SK-N-SH (cell line): ENCODE results near the gene AGBL4. TPM values are rescaled to one million over a fixed set of nuclear protein-coding genes. Genes with fewer than 3 reads are reported as not detected.
"Not testable (repeated sequence)": the region's sequence is repeated elsewhere in the genome, so short reads cannot be mapped to it uniquely, and the experiment has no call there.

ENCODE experiments used
- CTCF ChIA-PET: fragments of 300-600, 350-600 bp; formaldehyde crosslinking; extraction: SDS; loops from one replicate; lab custom pipeline; 2021; lab: Yijun Ruan, JAX
- POLR2A ChIA-PET: fragments of 350-600 bp; sonication (Branson Sonifier 250); formaldehyde crosslinking; extraction: SDS; loops from one replicate; lab custom pipeline; 2020; ENCODE audit warnings: antibody characterized with exemption, inconsistent platforms; lab: Yijun Ruan, JAX
- DNase-seq: peaks from one replicate; pipeline ENCODE4 v3.0.0; 2012
- H2AFZ ChIP-seq: fragments of 200-600 bp; sonication (generic); 2 replicates; pipeline ENCODE4 v1.8.1; 2016; ENCODE audit warnings: antibody characterized with exemption, mild to moderate bottlenecking, low read depth
- H3F3A ChIP-seq: fragments of 200-600 bp; sonication (generic); replicated peaks from 2 replicates; pipeline ENCODE3; 2016; ENCODE audit warnings: antibody characterized with exemption, mild to moderate bottlenecking; ENCODE audit not compliant: insufficient read depth
- H3K27ac ChIP-seq, 2 experiments: fragments of 200-500 bp in 1 of 2; fragments of 200-600 bp in 1 of 2; sonication (Bioruptor generic) in 1 of 2; sonication (generic), shearing (Covaris generic) in 1 of 2; 2 replicates each; pipeline versions ENCODE4 v1.5.1 to v1.6.1; 2014 to 2016; ENCODE audit warnings: low read depth in 2 of 2, inconsistent platforms in 1 of 2, low read length in 1 of 2, mild to moderate bottlenecking in 1 of 2, mixed read lengths in 1 of 2
- H3K27me3 ChIP-seq: fragments of 200-600 bp; sonication (generic), shearing (Covaris generic); 2 replicates; pipeline ENCODE4 v1.6.1; 2016; ENCODE audit warnings: mixed run types; ENCODE audit not compliant: insufficient read depth
- H3K36me3 ChIP-seq, 2 experiments: fragments of 200-500 bp in 1 of 2; fragments of 200-600 bp in 1 of 2; sonication (Bioruptor generic) in 1 of 2; sonication (generic) in 1 of 2; replicated peaks in 1 of 2; 2 replicates each; pipeline versions ENCODE3 to v1.5.1; 2014 to 2016; ENCODE audit warnings: low read length in 1 of 2, mild to moderate bottlenecking in 1 of 2; ENCODE audit not compliant: insufficient read depth in 2 of 2, control insufficient read depth in 1 of 2
- H3K4me1 ChIP-seq, 2 experiments: fragments of 200-500 bp in 1 of 2; fragments of 200-600 bp in 1 of 2; sonication (Bioruptor generic) in 1 of 2; sonication (generic), shearing (Covaris generic) in 1 of 2; 2 replicates each; pipeline versions ENCODE4 v1.5.1 to v1.6.1; 2014 to 2016; ENCODE audit warnings: low read depth in 1 of 2, low read length in 1 of 2, mixed run types in 1 of 2; ENCODE audit not compliant: insufficient read depth in 2 of 2, control insufficient read depth in 1 of 2
- H3K4me2 ChIP-seq: fragments of 200-600 bp; sonication (generic), shearing (Covaris generic); 2 replicates; pipeline ENCODE4 v1.6.1; 2017; ENCODE audit warnings: mixed run types
- H3K4me3 ChIP-seq, 2 experiments: fragments of 200-500 bp in 1 of 2; fragments of 200-600 bp in 1 of 2; sonication (Bioruptor generic) in 1 of 2; sonication (generic), shearing (Covaris generic) in 1 of 2; 2 replicates each; pipeline versions ENCODE4 v1.5.1 to v1.8.1; 2014 to 2016; ENCODE audit warnings: low read depth in 2 of 2, inconsistent platforms in 1 of 2, low read length in 1 of 2, mild to moderate bottlenecking in 1 of 2, mixed read lengths in 1 of 2, moderate library complexity in 1 of 2
- H3K79me2 ChIP-seq: fragments of 200-600 bp; sonication (generic); 2 replicates; pipeline ENCODE4 v1.8.1; 2017; ENCODE audit warnings: mild to moderate bottlenecking; ENCODE audit not compliant: insufficient read depth
- H3K9ac ChIP-seq: fragments of 200-600 bp; sonication (generic); 2 replicates; pipeline ENCODE4 v1.6.1; 2017; ENCODE audit warnings: mixed run types
- H3K9me2 ChIP-seq: fragments of 200-600 bp; sonication (generic); 2 replicates; pipeline ENCODE4 v1.6.1; 2017; ENCODE audit warnings: mixed run types
- H3K9me3 ChIP-seq: fragments of 200-600 bp; sonication (generic); 2 replicates; pipeline ENCODE4 v1.6.1; 2017; ENCODE audit warnings: mixed run types, mild to moderate bottlenecking, moderate library complexity
- H4K20me1 ChIP-seq: fragments of 200-600 bp; sonication (generic); 2 replicates; pipeline ENCODE4 v1.6.1; 2017; ENCODE audit warnings: mild to moderate bottlenecking, mixed run types; ENCODE audit not compliant: insufficient read depth
- CTCF ChIP-seq: fragments of 200-600 bp; sonication (generic); IDR thresholded peaks from 2 replicates; pipeline ENCODE4 v1.6.1; 2017; ENCODE audit warnings: antibody characterized with exemption, mild to moderate bottlenecking, moderate library complexity
- ELF1 ChIP-seq: IDR thresholded peaks from 2 replicates; pipeline ENCODE4 v1.4.0; 2012
- EZH2phosphoT487 ChIP-seq: fragments of 200-600 bp; sonication (generic); IDR thresholded peaks from 2 replicates; pipeline ENCODE4 v1.6.1; 2017; ENCODE audit warnings: low read depth, mixed run types, mild to moderate bottlenecking, antibody characterized with exemption, moderate library complexity, borderline replicate concordance
- FOXJ3 ChIP-seq: sonication (generic); formaldehyde crosslinking; IDR thresholded peaks from 2 replicates; pipeline ENCODE4 v1.5.1; 2020; ENCODE audit warnings: mild to moderate bottlenecking, missing genetic modification reagents
- IRF3 ChIP-seq: fragments of 150-350 bp; IDR thresholded peaks from 2 replicates; pipeline ENCODE4 v1.6.1; 2016; ENCODE audit warnings: mild to moderate bottlenecking, low read depth, low read length
- MXI1 ChIP-seq: IDR thresholded peaks from 2 replicates; pipeline ENCODE4 v1.6.1; 2012; ENCODE audit warnings: mild to moderate bottlenecking, low read depth, low read length, improper control_type of control experiment
- NFIC ChIP-seq: IDR thresholded peaks from 2 replicates; pipeline ENCODE4 v1.4.0; 2012; ENCODE audit warnings: borderline replicate concordance
- NRF1 ChIP-seq: IDR thresholded peaks from 2 replicates; pipeline ENCODE4 v1.6.1; 2012; ENCODE audit warnings: low read depth, mild to moderate bottlenecking, low read length
- RCOR1 ChIP-seq: fragments of 150-350 bp; IDR thresholded peaks from 2 replicates; pipeline ENCODE4 v1.6.1; 2017; ENCODE audit warnings: antibody characterized with exemption, low read length
- RFX5 ChIP-seq: IDR thresholded peaks from 2 replicates; pipeline ENCODE4 v1.6.1; 2012; ENCODE audit warnings: mild to moderate bottlenecking, improper control_type of control experiment, low read length
- TAF1 ChIP-seq: IDR thresholded peaks from 2 replicates; pipeline ENCODE4 v1.6.1; 2012; ENCODE audit warnings: low read depth, mild to moderate bottlenecking, low read length, moderate library complexity, borderline replicate concordance
- USF1 ChIP-seq: IDR thresholded peaks from 2 replicates; pipeline ENCODE4 v1.4.0; 2012; ENCODE audit warnings: low read depth, borderline replicate concordance
- ZBTB33 ChIP-seq: IDR thresholded peaks from 2 replicates; pipeline ENCODE4 v1.4.0; 2012; ENCODE audit warnings: low read depth, borderline replicate concordance
- WGBS: methylation state at CpG from one replicate; pipeline ENCODE4 v1.1.6; 2017; ENCODE audit warnings: low lambda C conversion rate; 5-methylcytosine and 5-hydroxymethylcytosine counted together
- polyA plus RNA-seq, 3 experiments: library from polyadenylated mRNA; depleted of rRNA; stranded (reverse); fragments of >200 nt; gene quantifications; 2 replicates each; pipeline ENCODE4 v1.2.3, GENCODE V29; 2012

The AGBL4 gene
- polyA plus RNA-seq, 1 of the 3 experiments (the other 2 are of a cell fraction): 0.07 TPM

- Histone ChIP-seq H3K9me3 (no peaks in the 10 kb centered on the region), H3K9ac (no peak overlapping the region), H3K4me2 (no peak overlapping the region), H3K79me2 (no peaks in the 10 kb centered on the region), H3K27ac (no peak overlapping the region), H3K9me2 (no peaks in the 10 kb centered on the region), H3K4me3 (no peak overlapping the region), H3K4me1 (peaks cover 0 to 7% of the 10 kb centered on the region in 2 experiments; a peak in 2 of 4 replicates), H3K27me3 (no peaks in the 10 kb centered on the region; the same call in 1 of the 2 replicates), H3F3A (no peaks in the 10 kb centered on the region), H2AFZ (no peak overlapping the region), H3K36me3 (no peaks in the 10 kb centered on the region), H4K20me1 (no peaks in the 10 kb centered on the region)
- ChIA-PET CTCF (interaction anchor here (0.9 to 1.5 kb wide), 2 partner anchors 9 to 287 kb away, joined by 3 to 5 read pairs; no protein-coding TSS in a partner anchor), POLR2A (no interaction called here)
- TF ChIP-seq TAF1 (no peak), CTCF (no peak), IRF3 (no peak), FOXJ3 (CRISPR knock-in tag) (no peak)
- 31% methylated on average over 3 of the region's 3 CpGs for WGBS
- DNase-seq: no peak
Observed at GRCh38 chr1:48523558-48523957, 1500.2 kb downstream of the AGBL4 start.

- CTCF ChIA-PET: interaction anchor here (5.1 kb wide), 1 partner anchor 11 kb away, joined by 26 read pairs; no protein-coding TSS in a partner anchor
- H3K4me1 ChIP-seq, POLR2A ChIA-PET: not testable (repeated sequence)
Observed at GRCh38 chr1:48519896-48520295, 1503.9 kb downstream of the AGBL4 start.

GRCh38 chr1:48506870-48507269, 1516.9 kb downstream of the AGBL4 start:
- no peaks in the 10 kb centered on the region; the same call in 1 of the 2 replicates for H3K27me3 ChIP-seq
- no peak overlapping the region for H2AFZ ChIP-seq
- POLR2A ChIA-PET: no interaction called here
- no peaks in the 10 kb centered on the region for H3F3A ChIP-seq
- H3K9me3 ChIP-seq: no peaks in the 10 kb centered on the region
- whole genome bisulfite sequencing: 22% methylated on average over 1 of the region's 1 CpG
- H3K4me2 ChIP-seq: no peak overlapping the region
- no peak overlapping the region for H3K27ac ChIP-seq
- CTCF ChIA-PET: interaction anchor here (1.5 to 8.7 kb wide), 2 partner anchors 9 to 16 kb away, joined by 3 to 85 read pairs; no protein-coding TSS in a partner anchor
- no peak overlapping the region for H3K4me3 ChIP-seq
- H3K79me2 ChIP-seq: no peaks in the 10 kb centered on the region
- H3K9me2 ChIP-seq: no peaks in the 10 kb centered on the region
- DNase-seq: no peak
- no peaks in the 10 kb centered on the region for H3K4me1 ChIP-seq
- H3K36me3 ChIP-seq: no peaks in the 10 kb centered on the region
- no peak overlapping the region for H3K9ac ChIP-seq
- no peak for TF ChIP-seq NRF1
- TF ChIP-seq CTCF: no peak
- TF ChIP-seq RFX5: no peak
- no peak for TF ChIP-seq NFIC
- TF ChIP-seq FOXJ3 (CRISPR knock-in tag): no peak
- no peak for TF ChIP-seq MXI1
- no peak for TF ChIP-seq ZBTB33
- TF ChIP-seq RCOR1: no peak
- no peak for TF ChIP-seq USF1
- TF ChIP-seq ELF1: no peak
- TF ChIP-seq EZH2phosphoT487: no peak
- no peaks in the 10 kb centered on the region for H4K20me1 ChIP-seq

More at GRCh38 chr1:48519896-48520295, 1503.9 kb downstream of the AGBL4 start:
- not testable (repeated sequence) for H3K36me3 ChIP-seq, H3F3A ChIP-seq, H3K27ac ChIP-seq, H3K4me3 ChIP-seq, H2AFZ ChIP-seq, DNase-seq, H3K4me2 ChIP-seq, H3K9me2 ChIP-seq, H3K27me3 ChIP-seq, H3K9me3 ChIP-seq, H3K9ac ChIP-seq, H4K20me1 ChIP-seq, H3K79me2 ChIP-seq
- WGBS: 43% methylated on average over 6 of the region's 6 CpGs
